HG03571 (cell line): ENCODE data around the gene STAU1.
"Not testable (repeated sequence)": the region's sequence is repeated elsewhere in the genome, so short reads cannot be mapped to it uniquely, and the experiment has no call there.

Experiments
- ATAC-seq: cut with Tn5 transposase; IDR thresholded peaks from one replicate; pipeline ENCODE4 v1.9.1; 2021; ENCODE audit not compliant: unreplicated experiment

Gene STAU1

GRCh38 chr20:49167811-49168507 is 20.2 kb downstream of the STAU1 start:
- ATAC-seq = no peak

GRCh38 chr20:49166534-49167449 is 21.3 kb downstream of the STAU1 start:
- ATAC-seq = no peak

GRCh38 chr20:49165611-49166010 is 22.5 kb downstream of the STAU1 start:
- ATAC-seq = no peak

GRCh38 chr20:49163696-49164095 is 24.4 kb downstream of the STAU1 start:
- no peak for ATAC-seq

GRCh38 chr20:49161428-49162152 is 26.5 kb downstream of the STAU1 start:
- no peak for ATAC-seq

- no peak for ATAC-seq
Observed at GRCh38 chr20:49160057-49160929, 27.8 kb downstream of the STAU1 start.

GRCh38 chr20:49157146-49157545 is 31.0 kb downstream of the STAU1 start:
- ATAC-seq = no peak

- ATAC-seq = no peak
Observed at GRCh38 chr20:49156481-49156880, 31.7 kb downstream of the STAU1 start.

- ATAC-seq = no peak
Observed at GRCh38 chr20:49151436-49151835, 36.7 kb downstream of the STAU1 start.

GRCh38 chr20:49149281-49150045 is 38.7 kb downstream of the STAU1 start:
- no peak for ATAC-seq

GRCh38 chr20:49148601-49149000 is 39.5 kb downstream of the STAU1 start:
- ATAC-seq = no peak

GRCh38 chr20:49147296-49147695 is 40.8 kb downstream of the STAU1 start:
- no peak for ATAC-seq

- no peak for ATAC-seq
Observed at GRCh38 chr20:49146442-49147225, 41.5 kb downstream of the STAU1 start.

- no peak for ATAC-seq
Observed at GRCh38 chr20:49140834-49141233, 47.3 kb downstream of the STAU1 start.

GRCh38 chr20:49140411-49140810 is 47.7 kb downstream of the STAU1 start:
- ATAC-seq = no peak

- ATAC-seq = no peak
Observed at GRCh38 chr20:49138431-49138830, 49.7 kb downstream of the STAU1 start.

GRCh38 chr20:49136817-49137571 is 51.1 kb downstream of the STAU1 start:
- ATAC-seq = no peak

- not testable (repeated sequence) for ATAC-seq
Observed at GRCh38 chr20:49134797-49135196, 53.3 kb downstream of the STAU1 start.
